NCI-H2196 treated with DMSO at 0.1 percent for 48 hours (cell line): ENCODE measurements around the gene USP6NL.

Experiments
- DNase-seq: peaks from one replicate; lab custom pipeline; 2025; ENCODE audit not compliant: unreplicated experiment; lab: John Stamatoyannopoulos, UW

USP6NL gene

DNA sequence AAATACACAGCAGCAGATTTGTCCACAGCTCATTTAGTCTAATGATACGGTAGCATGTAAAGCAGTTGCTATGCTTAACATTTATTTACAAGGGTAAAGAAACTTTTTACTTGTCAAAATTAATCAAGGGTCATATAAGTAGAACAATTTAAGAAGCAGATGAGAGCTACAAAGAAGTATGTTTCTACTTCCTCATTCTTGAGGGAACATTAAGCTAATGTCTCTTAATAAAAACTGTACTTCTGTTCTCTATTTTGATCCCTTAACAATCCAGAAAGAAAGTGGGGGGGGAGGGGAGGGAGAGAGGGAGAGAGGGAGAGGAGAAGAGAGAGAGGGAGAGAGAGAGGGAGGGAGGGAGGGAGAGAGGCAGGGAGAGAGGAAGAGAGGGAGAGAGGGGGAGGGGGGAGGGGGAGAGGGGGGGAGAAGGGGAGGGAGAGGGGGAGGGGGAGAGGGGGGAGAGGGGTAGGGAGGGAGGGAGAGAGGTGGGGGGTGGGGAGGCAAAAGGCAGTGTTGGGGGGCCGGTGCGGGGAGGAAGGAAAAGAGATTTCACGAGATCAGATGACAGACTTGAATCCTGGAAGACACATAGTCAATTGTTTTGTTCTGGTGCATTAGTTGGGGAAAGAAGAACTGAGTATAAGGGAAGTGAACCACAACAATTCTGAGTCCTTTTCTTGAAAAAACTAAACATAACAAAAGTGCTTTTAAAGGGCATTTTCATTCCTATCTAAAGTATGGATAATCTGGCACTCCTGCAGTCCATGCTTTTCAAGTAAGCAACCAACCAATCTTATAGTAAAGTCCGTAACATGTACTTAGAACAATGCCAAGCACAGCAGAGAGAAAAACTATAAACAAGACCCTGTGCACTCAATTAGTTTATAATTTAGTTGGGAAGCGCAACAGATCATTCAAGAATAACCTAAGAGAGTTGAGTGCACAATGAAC is 128.0 kb downstream of the USP6NL start:
- DNase-seq: no peak

DNA sequence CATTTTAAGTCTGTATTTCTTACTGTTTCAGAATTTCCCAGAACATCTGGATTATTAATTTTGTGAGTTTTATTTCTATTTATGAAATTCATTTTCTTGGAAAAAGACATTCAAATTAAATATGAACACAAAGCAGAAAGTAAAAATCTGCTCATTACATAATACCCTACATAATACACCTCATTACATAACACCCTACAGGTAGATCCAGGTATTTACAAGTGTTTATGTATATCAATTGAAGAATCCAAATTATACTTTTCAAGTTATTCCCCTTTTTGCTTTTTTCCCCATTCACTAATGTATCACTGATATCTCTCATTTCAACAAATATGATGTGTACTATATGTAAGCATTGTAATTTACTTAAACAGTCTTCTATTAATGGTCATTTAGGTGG is 129.1 kb downstream of the USP6NL start:
- DNase-seq: no peak

DNA sequence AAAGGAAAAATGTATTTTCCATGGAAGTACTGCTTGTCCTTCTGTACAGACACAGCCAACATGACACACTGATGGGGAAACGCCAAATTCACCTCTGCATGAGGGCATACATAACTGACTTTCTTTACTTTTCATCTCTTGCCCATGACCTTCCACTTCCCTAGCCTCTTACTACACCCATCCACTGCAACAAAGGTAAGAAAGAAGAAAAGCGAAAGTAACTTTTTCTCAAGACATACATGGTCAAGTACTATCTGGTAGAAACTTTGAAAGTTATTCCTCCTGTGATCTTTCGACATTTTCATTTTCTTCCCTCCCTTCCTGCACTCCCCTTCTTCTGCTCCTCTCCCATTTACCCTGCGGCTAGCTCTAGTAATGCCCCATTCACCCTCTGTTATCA is 130.8 kb downstream of the USP6NL start:
- no peak for DNase-seq

DNA sequence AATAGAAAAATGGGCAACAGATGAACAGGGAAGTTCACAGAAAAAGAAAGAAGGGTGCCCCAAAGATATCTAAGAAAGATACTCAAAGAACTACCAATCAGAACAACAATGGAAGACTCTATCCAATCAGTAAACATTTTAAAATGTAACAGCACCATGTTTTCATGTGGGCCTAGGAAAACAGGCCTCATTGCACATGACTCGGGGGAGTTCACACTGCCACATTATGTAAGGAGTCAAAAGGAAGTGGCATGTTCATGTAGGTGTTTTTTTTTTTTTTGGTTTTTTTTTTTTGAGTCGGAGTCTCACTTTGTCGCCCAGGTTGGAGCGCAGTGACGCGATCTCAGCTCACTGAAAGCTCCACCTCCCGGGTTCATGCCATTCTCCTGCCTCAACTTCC is 132.2 kb downstream of the USP6NL start:
- no peak for DNase-seq

DNA sequence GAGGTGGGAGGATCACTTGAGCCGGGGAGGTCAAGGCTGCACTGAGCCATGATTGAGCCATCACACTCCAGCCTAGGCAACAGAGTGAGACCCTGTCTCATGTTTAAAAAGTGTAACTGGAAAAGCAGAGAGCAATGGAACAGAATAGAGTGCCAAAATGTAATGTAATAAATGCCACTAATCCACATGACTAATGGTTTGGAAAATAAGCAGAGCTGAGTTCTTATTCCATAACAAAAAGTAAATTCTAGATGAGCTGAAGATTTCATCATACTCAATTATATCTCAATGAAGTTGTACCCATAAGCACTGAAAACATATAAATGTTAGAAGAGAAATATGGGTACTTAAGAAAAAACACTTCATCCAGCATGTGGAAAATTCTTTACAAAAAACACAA is 132.6 kb downstream of the USP6NL start:
- no peak for DNase-seq

DNA sequence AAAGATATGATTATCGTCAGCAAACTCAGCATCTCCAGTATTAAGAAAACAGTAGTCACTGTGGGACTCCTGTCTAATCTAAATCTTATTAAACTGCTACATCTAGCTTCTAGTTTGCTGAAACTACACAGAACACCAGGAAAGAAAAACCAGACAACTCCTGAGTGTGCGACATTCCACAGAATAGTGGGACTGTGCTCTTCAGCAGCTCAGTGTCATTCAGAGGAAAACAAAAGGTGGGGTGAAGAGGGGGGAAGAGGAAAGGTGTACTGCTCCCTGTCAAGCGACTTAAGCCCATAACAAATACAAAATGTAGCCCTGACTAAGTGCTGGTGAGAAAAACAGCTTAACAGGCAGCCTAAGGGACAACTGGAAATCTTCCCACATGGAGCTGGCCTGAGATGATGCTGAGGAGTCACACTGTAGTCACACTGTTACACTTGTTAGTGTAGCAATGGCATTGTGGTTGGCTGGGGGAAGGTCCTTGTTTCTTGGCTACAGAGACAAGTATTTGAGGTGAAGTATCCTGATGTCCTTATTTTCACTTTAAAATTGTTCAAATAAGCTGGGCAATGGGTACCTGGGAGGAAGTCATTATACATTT is 135.5 kb downstream of the USP6NL start:
- DNase-seq: no peak

DNA sequence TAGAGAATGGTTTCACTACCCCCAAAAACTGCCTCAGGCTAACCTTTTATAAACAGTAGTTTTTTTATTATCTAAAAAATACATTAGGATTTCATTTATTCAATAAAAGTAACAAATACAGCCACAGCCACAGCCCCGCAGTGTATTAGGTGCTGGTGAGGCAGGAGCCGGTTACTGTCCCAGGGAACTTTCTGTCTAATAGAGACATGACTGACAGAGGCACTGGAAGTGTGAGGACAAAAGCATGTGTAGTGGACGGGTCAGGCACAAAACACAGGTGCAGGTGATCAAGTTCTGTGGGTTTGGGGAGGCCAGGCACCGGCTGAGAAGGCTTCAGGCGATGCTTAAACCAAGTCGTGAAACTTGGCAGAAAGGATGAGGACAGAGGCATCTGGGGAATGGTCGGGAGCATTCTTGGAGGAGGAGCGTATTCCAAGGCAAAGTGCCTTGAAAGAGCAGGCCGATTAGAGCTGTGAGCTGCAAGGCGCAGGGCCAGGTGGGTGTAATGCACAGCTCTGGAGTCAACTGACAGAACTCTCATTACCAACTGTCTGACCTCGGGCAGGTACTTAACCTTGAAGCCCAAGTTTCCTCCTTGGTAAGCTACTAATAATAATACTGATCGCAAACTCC is 138.2 kb downstream of the USP6NL start:
- DNase-seq: no peak

DNA sequence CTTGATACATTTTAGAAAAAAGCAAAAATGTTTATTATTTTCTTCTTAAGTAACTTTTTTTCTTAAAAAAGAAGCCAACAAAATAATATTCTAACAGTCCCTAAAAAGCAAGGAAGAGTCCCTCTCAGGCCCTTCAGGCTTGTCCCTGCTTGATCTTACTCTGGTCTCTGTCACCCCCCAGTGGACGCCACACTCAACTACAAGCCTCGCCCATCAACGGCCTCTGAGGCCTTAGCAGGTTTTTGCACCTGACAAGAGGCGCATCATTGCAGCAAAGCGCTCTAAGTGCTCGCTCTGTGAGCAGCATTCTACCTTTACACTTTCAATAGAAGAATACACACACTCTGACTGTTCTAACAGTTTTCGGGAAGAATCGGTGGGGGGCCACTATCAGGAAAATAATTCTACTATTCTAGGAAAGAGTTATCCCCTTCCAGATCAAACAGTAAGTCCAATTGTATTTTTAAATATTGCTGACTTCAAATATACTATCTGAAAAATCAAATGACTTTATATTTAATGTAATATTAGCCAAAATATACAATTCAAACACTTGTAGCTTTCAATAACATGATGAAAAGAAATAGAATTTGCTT is 139.2 kb downstream of the USP6NL start:
- DNase-seq: no peak

DNA sequence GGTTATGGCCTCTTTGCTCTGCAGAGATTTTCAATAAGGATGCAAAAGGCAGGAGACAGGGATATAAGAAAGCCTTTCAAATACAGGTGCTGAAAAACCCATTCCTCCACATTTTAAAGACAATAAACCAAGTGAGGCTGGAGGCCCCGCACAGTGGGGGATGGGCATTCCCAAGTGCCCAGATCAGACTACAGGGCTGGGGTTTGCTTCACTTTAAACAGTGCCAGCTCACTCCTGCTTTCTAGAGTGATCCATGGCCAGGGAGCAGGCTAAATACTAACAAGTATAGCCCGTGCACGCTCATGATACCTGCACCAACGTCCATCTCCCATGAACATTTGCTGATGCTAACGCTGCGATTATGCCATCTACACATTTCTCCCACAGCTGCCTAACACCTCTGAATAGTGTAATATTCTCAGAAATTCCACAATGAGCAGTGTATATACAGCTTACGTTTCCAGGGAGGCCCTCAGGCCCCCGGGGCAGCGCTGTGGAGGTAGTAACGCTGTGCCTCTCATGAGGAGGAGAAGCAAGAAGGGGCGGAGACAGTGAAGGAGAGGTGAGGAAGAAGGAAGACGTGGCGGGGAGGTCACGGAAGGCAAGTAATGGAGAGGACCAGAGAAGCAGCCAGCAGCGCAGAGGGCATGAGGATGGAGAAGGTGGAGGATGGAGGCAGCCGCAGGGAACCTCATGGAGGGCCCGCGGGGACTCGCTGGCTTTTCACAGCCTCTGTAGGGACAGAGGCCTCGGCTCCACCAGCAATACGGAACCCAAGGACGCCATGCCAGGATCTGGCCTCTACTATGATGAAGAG is 141.7 kb downstream of the USP6NL start:
- no peak for DNase-seq

DNA sequence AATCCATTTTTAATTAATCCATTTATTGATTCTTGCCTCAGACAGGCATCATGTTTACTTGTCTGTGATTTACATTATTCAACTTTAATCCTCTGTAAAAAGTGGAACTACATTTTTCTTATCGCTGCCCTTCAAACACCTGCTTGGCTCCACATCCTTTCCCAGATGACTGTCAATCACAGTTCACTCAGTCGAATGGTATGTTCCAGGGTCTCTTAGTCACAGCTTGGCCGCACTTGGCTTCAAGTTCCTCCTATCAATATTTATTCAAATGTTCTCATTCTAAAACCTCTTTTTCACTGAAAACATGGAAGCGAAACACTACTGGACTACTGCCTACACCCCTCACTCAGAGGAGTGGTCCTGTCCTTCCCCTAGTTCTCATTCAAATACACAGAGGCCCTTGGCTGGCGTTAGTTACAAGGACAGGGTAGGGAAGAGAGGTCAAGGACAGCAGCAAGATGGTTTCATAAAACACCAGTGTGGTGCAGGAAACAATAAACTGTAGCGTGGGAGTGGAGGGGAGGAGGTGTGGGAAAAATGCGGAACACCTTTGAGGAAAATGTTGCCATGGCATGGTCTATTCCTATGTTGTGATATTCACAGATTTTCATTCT is 143.2 kb downstream of the USP6NL start:
- DNase-seq: no peak

DNA sequence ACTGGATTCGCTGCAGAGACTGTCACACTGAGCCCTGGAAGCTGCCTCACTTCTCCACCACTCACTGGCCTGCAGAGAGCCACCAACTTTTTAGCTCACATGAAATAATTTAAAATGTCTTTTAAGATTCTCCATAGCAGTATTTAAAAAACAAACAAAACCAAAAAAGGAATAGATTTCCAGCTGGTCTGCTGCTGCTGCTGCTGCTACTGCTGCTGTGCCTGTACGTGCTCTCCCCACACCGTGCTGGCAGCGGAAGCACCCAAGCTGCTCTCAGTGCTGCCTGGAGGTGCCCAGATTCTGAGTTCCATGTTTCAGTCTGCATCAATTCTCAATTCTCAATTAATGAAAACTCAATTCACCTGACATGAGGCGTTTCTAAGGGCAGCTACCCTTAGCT is 146.0 kb downstream of the USP6NL start:
- no peak for DNase-seq

DNA sequence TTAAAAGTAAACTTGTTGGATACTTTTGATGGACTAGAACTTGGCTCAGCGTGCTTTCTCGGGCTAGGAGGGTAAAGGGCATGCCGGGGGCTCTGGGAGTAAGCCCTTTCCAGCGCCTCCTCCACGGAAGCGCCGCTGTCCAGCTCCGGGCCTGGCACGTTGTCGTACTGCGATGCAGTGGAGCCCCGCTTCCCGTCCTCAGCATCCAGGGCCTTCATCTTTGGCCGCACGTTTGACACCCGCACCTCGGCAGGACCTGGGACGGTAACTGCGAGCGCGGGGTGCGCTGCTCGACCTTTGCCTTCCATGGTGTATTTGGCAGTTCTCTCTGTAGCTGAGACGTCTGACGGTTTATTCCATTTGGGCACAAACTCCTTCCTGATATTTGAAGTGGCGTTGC is 148.3 kb downstream of the USP6NL start:
- DNase-seq: no peak

DNA sequence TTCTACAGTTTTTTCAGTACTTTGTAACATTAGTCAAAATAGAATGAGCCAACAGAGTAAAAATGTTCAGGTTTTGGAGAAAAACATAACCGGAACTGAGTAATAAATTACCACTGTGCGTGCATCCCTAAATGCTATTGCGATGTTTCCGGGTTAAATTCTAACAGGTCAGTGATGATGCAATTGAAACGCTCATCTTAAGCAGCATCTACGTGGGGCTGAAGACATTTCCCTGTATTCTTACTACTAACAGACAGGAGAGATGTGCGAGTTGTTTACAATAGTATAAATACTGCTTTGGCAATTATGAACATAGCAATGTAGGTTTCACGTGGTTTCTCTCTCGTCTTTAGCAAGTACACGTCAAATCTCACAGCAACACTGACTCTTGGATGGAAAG is 149.4 kb downstream of the USP6NL start:
- no peak for DNase-seq

DNA sequence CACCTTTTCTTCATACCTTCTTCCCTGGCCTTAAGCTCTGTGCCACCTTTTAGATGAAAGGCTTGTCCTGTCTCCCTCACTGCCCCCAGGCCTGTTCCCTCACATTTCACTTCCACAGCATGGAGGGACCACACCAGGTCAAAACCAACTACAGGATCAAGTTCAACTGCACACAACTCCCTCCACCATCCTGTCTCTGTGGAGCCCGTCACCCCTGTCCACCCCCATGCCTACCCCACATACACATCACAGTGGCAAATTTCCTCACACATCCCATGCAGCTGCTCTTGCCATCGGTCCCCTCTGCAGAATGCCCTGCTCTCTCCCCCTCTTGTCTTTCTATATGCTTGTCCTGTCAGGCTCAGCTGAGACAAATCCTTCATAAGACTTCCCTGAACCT is 154.1 kb downstream of the USP6NL start:
- no peak for DNase-seq

DNA sequence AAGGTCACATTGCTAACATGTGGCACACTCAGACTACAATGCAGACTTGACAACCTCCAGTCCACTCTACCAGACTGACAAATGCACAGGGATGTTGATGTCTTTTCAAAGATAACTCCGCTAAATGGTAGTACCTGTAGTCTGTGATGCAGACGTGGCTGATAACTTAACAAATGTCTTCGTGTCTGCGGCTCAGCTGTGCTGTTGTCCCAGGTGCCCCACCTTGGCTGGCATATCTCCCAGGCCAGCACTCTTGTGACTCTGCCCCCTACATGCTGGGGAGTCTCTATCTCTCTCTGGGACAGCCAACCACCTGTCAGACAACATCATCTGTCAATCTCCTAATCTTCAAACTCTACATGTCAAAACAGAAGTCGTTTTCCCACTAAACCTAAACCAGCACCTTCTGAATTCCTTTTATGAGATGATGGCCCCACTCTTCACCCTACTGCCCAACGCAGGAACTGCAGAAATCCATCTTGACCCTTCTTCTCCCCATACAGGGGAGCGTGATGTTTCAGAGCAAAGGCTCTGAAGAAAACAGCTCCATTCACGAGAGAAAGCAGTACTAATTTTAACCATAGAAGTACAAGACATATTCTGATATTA is 156.4 kb downstream of the USP6NL start:
- no peak for DNase-seq

DNA sequence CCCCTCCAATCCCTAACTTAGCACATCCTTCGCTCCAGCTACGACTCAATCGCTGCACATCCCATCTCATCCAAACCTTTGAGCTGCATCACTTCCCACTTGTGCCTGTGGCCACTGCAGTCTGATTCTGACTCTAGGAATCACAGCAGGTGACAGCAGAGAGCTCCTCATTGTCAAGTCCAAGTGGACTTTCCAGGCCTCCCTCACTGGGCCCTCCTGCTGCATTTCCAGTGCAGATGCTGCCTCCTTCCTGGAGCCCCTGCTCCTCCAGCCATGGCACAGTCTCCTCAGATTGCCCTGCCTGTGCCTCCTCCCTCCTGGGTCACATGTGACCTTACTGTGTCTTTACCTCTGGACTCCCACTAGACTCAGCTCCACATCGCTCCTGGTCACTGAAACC is 157.3 kb downstream of the USP6NL start:
- no peak for DNase-seq

DNA sequence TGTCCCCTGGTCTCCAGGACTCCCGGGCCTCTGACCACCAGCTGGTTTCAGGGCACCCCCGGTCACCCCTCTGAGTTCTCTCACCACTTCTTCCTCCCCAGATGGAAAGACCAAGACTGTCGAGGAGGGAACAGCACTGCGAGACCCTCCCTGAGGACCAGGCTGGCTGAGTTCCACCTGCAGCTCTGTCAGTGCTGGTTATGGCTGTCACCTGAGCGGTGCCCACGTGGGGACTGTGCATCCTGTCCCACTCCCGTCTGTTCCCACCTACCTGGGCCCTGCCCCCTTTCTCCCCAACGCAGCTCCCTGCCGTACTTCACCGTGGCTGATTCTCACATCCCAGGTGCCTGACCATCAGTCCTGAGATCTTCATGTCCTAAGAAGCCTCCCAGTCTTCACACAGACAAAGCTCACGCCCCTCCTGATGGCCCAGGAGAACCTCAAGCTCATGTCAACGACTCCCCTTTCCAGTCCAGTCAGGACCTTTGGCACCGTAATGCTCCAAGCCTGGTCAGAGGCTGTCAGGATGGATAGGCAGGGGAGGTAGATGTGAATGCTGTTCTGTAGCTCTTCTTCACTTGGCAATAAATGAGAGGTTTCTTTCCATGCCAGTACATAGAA is 159.7 kb downstream of the USP6NL start:
- DNase-seq: no peak

DNA sequence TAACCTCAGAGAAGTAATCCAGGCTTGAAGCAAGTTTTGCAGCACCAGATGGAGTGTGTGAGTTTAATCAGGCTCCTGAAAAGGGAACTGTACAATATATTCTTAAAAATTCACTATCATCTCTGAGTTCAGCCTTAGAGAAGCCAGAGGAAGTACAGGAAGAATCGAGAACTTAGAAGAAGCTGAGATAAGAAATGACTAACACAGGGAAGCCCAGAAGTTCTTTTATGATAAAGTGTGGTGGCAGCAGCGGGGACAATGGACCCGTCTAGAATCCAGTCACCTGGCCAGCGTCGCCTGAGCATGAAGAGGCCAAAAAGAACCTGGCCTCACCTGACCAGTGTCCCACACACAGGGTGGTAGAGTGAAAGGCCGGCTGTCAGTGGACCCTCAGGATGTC is 161.0 kb downstream of the USP6NL start:
- no peak for DNase-seq

DNA sequence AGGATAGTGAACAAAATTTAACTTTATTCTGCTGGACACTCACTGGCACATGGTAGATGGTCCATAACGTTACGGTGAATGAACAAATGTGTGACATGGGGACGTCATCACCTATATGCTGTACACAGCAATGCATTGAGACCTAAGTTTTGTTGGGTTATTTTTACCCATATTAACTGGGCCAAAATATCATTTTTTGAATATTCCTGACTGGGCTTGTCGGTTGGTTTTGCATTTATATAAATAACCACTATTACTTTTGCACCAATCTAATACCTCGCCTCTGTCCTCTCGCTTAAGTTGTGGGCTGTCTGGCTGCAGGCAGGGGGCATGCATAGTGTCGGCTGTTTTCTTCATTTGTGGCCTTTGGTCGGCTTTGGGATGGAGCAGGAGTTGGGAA is 161.7 kb downstream of the USP6NL start:
- no peak for DNase-seq
